Adrenal gland (tissue), 12 donors: ENCODE results near the gene FAM131A. TPM values are rescaled to one million over a fixed set of nuclear protein-coding genes. Genes with fewer than 3 reads are reported as not detected.

ENCODE experiments used
- DNase-seq, 7 donors: peaks; one replicate each; pipeline ENCODE4 v3.0.0-alpha.2; 2019 to 2020
- H3K27ac ChIP-seq, 5 donors: fragments of 200-600 bp; sonication (generic) in 4 of 5; 1 replicate in 3 of 5; 2 replicates in 2 of 5; pipeline versions ENCODE4 v1.5.1 to v1.8.0; 2016 to 2020; ENCODE audit warnings: mild to moderate bottlenecking in 1 of 5
- H3K27me3 ChIP-seq: fragments of 200-600 bp; 2 replicates; pipeline ENCODE4 v1.8.0; 2021
- H3K36me3 ChIP-seq, 2 donors: fragments of 200-600 bp; replicated peaks in 1 of 2; 1 replicate in 1 of 2; 2 replicates in 1 of 2; pipeline versions ENCODE4 v1.5.1 to v1.8.0; 2018 to 2022
- H3K4me1 ChIP-seq, 2 donors: fragments of 200-600 bp; replicated peaks in 1 of 2; 1 replicate in 1 of 2; 2 replicates in 1 of 2; pipeline versions ENCODE4 v1.5.1 to v1.8.0; 2018 to 2021
- H3K4me3 ChIP-seq, 4 donors: fragments of 200-600 bp; sonication (generic) in 3 of 4; one replicate each; pipeline ENCODE4 v1.5.1; 2016 to 2018
- H3K9me3 ChIP-seq, 3 donors: fragments of 200-600 bp; sonication (generic) in 1 of 3; replicated peaks in 1 of 3; 1 replicate in 2 of 3; 2 replicates in 1 of 3; pipeline versions ENCODE4 v1.5.1 to v1.8.0; 2016 to 2021
- CTCF ChIP-seq, 6 experiments: fragments of 450-650 bp in 4 of 6; fragments of 200-600 bp in 2 of 6; sonication (generic) in 1 of 6; IDR thresholded peaks; 1 replicate in 5 of 6; 2 replicates in 1 of 6; pipeline versions ENCODE4 v1.5.1 to v1.8.0; 2016 to 2021; ENCODE audit warnings: antibody characterized with exemption in 6 of 6, mild to moderate bottlenecking in 2 of 6, moderate library complexity in 1 of 6
- POLR2A ChIP-seq, 2 donors: fragments of 450-650 bp; IDR thresholded peaks; one replicate each; pipeline ENCODE4 v1.6.1; 2017; ENCODE audit warnings: antibody characterized with exemption in 2 of 2, mild to moderate bottlenecking in 2 of 2, moderate library complexity in 1 of 2
- WGBS, 4 donors: extraction: QIAGEN DNeasy Blood & Tissue Kit in 2 of 4; methylation state at CpG; one replicate each; pipeline versions ENCODE4 v1.1.5 to v1.1.7; 2013 to 2017; 5-methylcytosine and 5-hydroxymethylcytosine counted together
- intact Hi-C, 2 donors: fragments of 100-400 bp; cut with DNase I; formaldehyde crosslinking; loops; one replicate each; pipeline versions ENCODE4 v1.14.1 to v1.15.0; 2022 to 2023
- polyA plus RNA-seq, 3 donors: library from polyadenylated mRNA; stranded (reverse); fragments of 200-250 nt in 2 of 3; fragments of 350-450 nt in 1 of 3; fragmentation: Illumina TruSeq in 1 of 3; extraction: RNeasy Lipid Tissue Mini Kit (QIAGEN cat#74804) in 1 of 3; gene quantifications; one replicate each; pipeline ENCODE4 v1.2.3, GENCODE V29; 2013 to 2014
- total RNA-seq, 9 donors: library from RNA; depleted of rRNA in 4 of 9; stranded (reverse); fragments of >200 nt in 4 of 9; fragments of 120-200 nt in 1 of 9; fragmentation: NEBNext Ultra II Directional in 1 of 9; extraction: Animal tissue kit (Norgen Biotek cat#: 25700) in 1 of 9; gene quantifications; one replicate each; pipeline versions ENCODE4 v1.1.0 to v1.2.4, GENCODE V29; 2013 to 2023
- donor health status: healthy with polysubstance abuse.
- donor health status: Bipolar disorder and iron deficiency.
- donor health status: DM: yes; HTN: yes; CAD: no.
- donor health status: DM: no; HTN: no; CAD: no.
- donor health status: DM: no; HTN: no; CAD: no.
- donor health status: DM: yes; HTN: yes; CAD: no.

The FAM131A gene
- total and polyA plus RNA-seq, 12 donors: 13.3 to 43.0 (median 33.7) TPM

DNA sequence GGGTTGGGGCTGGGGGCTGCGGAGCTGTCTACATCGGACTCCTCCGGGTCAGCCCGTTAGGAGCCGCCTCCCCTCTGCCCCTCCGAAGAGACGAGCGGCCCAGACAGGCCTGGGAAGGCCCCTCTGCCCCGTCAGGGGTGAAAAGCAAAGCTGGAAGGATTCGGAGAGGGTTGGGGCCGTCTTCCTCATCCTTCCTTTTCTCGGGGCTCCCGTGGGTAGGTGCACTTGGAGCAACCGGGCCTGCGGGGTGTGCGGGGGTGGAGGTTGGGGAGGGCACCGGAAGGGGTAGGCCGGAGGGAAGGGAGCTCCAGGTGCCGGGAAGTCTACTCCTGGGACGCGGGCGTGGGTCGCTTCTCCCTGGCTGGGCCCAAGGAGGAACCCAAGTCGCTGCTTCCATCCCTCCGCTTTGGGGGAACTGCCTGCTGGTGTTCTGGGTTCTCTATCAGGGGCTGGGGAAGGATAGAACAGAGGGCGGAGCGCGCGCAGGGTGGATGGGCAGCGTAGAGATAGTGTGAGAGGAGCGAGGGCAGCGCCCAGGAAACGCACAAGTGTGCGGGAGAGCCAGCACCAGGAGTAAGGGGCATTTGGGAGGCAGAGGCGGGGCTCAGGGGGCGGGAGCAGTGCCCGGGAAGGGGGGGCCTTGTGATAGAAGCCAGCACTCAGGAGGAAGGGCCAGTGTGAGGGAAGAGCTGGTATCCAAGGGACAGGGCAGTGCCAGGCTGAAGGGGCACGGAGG lies 24.7 kb downstream of the FAM131A start:
- H3K27me3 ChIP-seq: no peaks in the 10 kb centered on the region
- H3K4me3 ChIP-seq: peak overlapping the region; percentile 49 to 88 (median 76)
- H3K27ac ChIP-seq: peak overlapping the region; percentile 80 to 100 (median 97)
- DNase-seq: peak; percentile 65 to 91 (median 83)
- H3K4me1 ChIP-seq: peaks cover 13 to 41% of the 10 kb centered on the region in 2 donors
- no peak for TF ChIP-seq CTCF (IDR thresholded peaks at IDR 0.05)
- TF ChIP-seq POLR2A (IDR thresholded peaks at IDR 0.05): peak; percentile 60 to 68
- 0 to 1% (median 0%) methylated on average over 15 to 38 of the region's 38 CpGs for WGBS, 4 donors
- intact Hi-C loops: no loop called here
- H3K9me3 ChIP-seq: no peaks in the 10 kb centered on the region
- peaks cover 0 to 29% of the 10 kb centered on the region in 2 donors for H3K36me3 ChIP-seq

DNA sequence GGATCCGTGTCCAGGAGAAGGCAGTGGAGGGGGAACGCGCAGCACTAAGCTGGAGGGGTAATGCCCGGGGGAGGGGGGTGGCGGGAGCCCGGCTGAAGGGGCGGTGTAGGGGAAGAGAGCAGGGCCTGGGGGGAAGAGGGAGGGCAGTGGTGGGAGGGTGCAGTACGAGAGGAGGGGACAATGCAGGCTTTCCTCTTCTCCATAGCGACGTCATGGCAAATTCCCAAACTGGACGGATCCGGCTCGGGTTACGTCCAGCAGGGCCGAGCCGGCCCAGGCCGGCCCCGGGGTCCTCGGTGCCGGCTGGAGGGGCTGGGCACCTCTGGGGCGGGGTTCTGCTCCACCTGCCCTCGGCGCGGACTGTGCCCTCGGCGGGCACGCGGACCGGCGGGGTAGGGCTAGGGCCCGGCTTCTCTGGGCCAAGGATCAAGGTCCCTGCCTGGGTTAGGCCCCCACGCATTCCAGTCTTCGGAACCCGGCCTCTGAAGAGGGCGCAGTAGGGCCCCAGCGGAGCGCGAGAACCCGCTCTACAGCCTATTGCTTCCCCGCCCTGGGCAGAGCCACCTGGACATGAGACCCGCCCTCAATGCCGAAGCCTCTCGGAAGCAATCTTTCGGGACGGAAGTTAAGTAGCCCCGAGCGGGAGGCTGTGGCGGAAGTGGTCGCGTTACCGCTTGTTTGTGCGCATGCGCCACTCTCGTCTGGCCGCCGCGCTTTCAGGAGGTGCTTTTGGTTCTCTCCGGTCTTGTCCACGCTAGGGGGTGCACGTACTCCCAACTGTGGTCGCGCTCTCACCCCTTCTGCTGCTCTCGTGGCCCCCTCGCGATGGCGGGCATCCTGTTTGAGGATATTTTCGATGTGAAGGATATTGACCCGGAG lies 25.5 kb downstream of the FAM131A start:
- H3K4me1 ChIP-seq: peaks cover 13 to 41% of the 10 kb centered on the region in 2 donors
- H3K9me3 ChIP-seq: no peaks in the 10 kb centered on the region
- WGBS, 4 donors: 0 to 1% (median 0%) methylated on average over 57 to 68 of the region's 68 CpGs; no CpG with 5 or more reads in 1 of the 4 donors
- H3K27me3 ChIP-seq: no peaks in the 10 kb centered on the region
- peak overlapping the region; percentile 71 to 88 (median 80) for H3K4me3 ChIP-seq
- peak overlapping the region; percentile 80 to 100 (median 97) for H3K27ac ChIP-seq
- DNase-seq: peak; percentile 93 to 98 (median 96)
- intact Hi-C loops: no loop called here
- TF ChIP-seq CTCF (IDR thresholded peaks at IDR 0.05) (peak in 5 of 6 experiments; percentile 41 to 54 (median 45)), POLR2A (IDR thresholded peaks at IDR 0.05) (peak; percentile 52 to 86)
- H3K36me3 ChIP-seq: peaks cover 0 to 27% of the 10 kb centered on the region in 2 donors

DNA sequence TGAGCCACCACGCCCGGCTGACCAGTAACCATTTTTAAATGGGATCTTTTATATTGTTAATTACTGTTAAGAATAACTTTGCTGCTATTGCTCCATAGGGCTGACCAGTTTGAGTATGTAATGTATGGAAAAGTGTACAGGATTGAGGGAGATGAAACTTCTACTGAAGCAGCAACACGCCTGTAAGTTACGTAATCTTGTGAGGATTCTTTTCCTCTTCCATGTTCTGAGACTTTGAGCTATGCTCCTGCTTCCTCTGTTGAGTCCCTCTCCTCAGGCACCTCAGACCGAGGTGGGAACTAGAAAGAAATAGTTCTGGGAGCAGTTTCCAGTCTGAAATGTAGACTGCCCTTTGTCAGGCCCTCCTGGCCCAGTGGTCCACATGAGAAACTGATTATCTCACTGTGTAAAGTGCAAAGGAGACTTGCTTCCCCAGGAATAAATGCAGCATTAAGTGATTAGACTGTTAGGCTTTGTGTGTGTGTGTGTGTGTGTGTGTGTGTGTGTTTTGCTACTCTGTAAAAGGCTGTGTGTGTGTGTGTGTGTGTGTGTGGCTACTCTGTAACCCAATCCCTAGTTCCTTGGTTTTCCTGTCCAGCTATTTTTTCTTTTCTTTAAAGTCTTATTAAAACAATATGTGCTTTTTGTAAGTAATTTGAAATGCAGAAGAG lies 29.4 kb downstream of the FAM131A start:
- no peaks in the 10 kb centered on the region for H3K9me3 ChIP-seq
- WGBS, 4 donors: 82 to 94% (median 85%) methylated on average over 5 of the region's 5 CpGs
- intact Hi-C loops: no loop called here
- H3K27ac ChIP-seq: no peak overlapping the region
- no peak for DNase-seq
- peaks cover 17 to 38% of the 10 kb centered on the region in 2 donors for H3K4me1 ChIP-seq
- no peak overlapping the region for H3K4me3 ChIP-seq
- no peaks in the 10 kb centered on the region for H3K27me3 ChIP-seq
- H3K36me3 ChIP-seq: peaks cover 0 to 38% of the 10 kb centered on the region in 2 donors
- TF ChIP-seq POLR2A (IDR thresholded peaks at IDR 0.05) (no peak), CTCF (IDR thresholded peaks at IDR 0.05) (no peak)
